ENCODE data around the gene GIPC3.

DNA sequence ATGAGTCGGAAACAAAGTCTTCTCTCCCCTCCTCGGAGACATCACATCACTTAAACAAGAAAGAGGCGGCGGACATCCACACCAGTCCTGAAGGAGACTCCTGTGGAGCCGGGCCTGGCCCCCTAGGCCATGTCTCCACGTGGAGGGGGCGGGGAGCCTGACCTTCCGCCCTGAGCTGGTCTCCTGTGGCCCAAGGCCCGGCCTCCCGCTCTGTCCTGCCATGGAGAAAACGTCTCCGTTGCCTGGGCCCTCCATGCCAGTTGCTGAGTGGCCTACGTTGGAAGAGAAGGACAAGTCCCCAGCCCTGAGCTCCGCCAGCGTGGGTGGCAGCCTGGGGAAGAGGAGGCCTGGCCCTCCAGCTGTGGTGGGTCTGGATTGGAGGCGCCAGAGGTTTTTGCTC, 46.8 kb downstream of the GIPC3 start:
- TF ChIP-seq POLR2A (IDR thresholded peaks at IDR 0.05; ENCODE audit: extremely low read depth, insufficient read length): no peak
- TF ChIP-seq, protein P1, sequence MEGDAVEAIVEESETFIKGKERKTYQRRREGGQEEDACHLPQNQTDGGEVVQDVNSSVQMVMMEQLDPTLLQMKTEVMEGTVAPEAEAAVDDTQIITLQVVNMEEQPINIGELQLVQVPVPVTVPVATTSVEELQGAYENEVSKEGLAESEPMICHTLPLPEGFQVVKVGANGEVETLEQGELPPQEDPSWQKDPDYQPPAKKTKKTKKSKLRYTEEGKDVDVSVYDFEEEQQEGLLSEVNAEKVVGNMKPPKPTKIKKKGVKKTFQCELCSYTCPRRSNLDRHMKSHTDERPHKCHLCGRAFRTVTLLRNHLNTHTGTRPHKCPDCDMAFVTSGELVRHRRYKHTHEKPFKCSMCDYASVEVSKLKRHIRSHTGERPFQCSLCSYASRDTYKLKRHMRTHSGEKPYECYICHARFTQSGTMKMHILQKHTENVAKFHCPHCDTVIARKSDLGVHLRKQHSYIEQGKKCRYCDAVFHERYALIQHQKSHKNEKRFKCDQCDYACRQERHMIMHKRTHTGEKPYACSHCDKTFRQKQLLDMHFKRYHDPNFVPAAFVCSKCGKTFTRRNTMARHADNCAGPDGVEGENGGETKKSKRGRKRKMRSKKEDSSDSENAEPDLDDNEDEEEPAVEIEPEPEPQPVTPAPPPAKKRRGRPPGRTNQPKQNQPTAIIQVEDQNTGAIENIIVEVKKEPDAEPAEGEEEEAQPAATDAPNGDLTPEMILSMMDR (IDR thresholded peaks at IDR 0.05; ENCODE audit: low read depth, low read length): no peak
- TF ChIP-seq, protein P2, sequence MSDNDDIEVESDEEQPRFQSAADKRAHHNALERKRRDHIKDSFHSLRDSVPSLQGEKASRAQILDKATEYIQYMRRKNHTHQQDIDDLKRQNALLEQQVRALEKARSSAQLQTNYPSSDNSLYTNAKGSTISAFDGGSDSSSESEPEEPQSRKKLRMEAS (IDR thresholded peaks at IDR 0.05; ENCODE audit: low read depth, low read length): no peak
